GM19463 (cell line): ENCODE results near the gene GTF2A1L.
"Not testable (repeated sequence)": the region's sequence is repeated elsewhere in the genome, so short reads cannot be mapped to it uniquely, and the experiment has no call there.

Experiments
- ATAC-seq: cut with Tn5 transposase; IDR thresholded peaks from one replicate; pipeline ENCODE4 v1.9.1; 2021; ENCODE audit warnings: mild to moderate bottlenecking, moderate library complexity; ENCODE audit not compliant: unreplicated experiment

GTF2A1L gene

DNA sequence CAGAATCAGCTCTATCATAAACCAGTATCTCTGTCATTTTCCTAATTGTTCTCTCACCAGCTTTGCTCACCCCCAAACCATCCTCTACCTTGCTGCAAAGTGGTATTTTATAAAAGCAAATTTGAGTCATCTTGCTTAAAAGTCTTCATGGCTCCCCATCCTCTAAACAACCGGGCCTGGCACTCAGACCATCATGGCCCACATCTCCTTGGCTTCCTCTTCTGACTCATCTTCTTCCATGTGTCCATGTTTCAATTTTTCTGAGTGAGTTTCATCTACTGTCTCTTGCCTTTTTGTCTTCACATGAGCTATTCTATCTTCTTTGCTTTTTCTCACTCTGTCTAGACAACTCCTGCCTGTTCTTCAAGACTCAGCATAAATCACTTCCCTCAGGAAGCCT is 79.2 kb downstream of the GTF2A1L start:
- ATAC-seq = no peak

DNA sequence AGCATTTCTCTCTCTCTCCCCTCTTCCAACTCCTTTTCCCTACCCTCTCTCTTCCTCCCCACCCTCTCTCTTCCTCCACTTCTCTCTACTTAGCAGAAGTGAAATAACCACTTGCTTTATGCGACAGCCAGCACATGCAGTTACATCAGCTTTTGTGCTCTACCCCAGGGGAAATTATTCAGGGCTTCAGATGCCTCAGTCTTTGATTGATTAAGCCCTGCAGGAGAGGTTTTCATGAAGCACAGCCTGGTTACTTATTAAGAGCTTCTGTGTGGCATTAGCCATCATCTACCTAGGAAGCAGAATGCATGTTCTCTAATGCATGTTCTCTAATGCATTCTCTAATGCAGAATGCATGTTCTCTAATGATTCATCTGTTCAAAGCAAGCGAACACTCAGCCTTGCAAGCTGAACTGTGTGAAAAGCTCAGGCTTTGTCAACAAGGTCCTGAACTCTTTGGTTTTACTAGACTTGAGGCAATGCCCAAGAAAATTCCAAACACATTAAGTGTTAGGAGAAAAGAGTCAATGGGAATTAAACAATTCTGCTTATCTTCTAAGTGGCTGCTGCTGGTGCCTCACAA is 81.8 kb downstream of the GTF2A1L start:
- ATAC-seq = no peak

- not testable (repeated sequence) for ATAC-seq
Measured at GRCh38 chr2:48703621-48704020, 86.0 kb downstream of the GTF2A1L start.

DNA sequence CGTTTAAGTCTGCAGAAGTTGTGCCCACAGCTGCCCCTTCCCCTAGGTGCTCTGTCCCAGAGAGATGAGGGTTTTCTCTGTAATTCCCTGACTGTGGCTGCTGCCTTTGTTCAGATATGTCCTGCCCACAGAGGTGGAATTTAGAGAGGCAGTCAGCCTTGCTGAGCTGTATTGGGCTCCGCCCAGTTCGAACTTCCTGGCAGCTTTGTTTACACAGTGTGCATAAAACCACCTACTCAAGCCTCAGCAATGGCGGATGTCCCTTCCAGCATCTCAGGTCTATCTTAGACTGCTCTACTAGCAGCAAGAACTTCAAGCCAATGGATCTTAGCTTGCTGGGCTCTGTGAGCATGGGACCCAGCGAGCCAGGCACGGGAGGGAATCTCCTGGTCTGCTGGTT is 89.8 kb downstream of the GTF2A1L start:
- no peak for ATAC-seq

DNA sequence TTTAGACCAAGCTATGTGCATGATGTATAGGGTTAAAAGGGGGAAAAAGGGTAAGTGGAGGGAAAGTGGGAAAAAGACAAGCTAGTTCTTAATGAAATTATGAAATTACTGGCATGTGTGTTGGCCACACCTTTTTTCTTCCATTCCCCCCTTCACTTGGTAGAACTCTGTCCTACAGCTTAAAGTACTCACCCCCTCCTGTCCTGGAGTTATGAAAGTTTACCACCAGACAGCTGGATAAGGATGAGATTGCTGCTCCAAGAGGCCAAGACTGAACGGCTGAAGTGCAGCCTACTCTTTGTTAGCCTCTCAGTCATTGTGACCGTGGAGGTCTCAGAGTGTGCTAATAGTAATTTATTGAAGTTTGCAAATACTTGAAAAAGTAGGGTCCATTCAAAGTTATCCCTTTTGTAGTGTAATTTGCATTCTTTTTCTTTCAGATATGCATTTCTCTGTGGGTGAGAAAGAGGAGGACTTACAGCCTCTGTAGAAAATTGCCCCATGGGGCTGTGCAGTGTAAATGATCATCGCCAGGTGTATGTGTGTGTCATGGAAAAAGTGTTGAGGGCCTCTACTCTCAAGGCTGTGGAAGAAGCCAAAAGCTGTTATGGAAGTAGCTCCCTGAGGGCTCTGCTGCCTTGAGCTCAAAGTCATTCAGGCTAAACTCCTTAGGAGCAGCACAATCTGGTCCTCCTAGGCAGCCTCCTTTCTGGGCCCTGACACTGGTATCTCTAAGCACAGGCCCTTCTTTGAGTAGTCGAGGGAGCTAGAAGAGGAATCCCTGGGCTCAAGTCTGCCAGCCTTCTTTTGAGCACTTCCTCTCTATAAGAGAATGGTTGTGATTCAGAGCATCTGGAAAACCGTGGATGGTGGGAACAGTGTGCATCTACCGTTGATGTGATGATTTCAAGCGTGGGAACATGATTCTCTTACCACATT is 91.7 kb downstream of the GTF2A1L start:
- ATAC-seq = no peak

DNA sequence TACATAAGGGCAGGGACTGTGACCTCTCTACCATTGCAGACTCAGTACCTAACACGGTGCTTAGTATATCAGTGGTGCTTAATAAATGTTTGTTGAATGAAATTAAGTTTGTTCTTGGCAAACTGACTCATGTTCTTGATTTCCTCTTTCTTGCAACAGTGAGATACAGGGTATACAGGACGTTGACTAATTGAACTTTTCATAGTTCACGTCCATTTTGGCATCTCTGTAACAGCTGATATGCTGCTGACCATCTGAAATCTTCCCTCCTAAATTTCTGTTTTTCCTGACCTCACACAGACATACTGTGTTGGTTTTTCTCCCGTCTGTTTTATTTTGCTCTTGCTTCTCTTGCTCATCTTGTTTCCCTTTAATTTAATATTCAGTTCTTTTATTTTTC is 93.7 kb downstream of the GTF2A1L start:
- no peak for ATAC-seq

GRCh38 chr2:48712151-48712550 is 94.5 kb downstream of the GTF2A1L start:
- no peak for ATAC-seq

GRCh38 chr2:48713647-48714046 is 96.0 kb downstream of the GTF2A1L start:
- no peak for ATAC-seq

DNA sequence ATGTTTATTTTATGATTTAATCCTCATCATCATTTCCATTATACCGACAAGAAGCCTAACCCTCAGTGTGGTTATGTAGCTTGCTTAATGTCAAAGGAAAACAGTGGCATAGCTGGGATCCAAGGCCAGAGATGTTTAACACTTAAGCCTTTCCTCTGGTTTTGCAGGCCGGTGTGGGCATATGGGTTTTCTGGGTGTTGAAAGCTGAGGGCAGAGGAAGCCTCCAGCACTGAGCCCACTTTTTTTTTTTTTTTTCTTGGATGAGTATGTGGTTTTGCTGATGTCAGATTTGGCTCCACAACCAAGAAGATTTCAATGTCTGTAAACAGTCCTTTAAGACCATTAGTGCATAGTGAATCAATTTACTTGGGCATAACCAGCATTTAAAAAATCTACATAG is 96.6 kb downstream of the GTF2A1L start:
- no peak for ATAC-seq

DNA sequence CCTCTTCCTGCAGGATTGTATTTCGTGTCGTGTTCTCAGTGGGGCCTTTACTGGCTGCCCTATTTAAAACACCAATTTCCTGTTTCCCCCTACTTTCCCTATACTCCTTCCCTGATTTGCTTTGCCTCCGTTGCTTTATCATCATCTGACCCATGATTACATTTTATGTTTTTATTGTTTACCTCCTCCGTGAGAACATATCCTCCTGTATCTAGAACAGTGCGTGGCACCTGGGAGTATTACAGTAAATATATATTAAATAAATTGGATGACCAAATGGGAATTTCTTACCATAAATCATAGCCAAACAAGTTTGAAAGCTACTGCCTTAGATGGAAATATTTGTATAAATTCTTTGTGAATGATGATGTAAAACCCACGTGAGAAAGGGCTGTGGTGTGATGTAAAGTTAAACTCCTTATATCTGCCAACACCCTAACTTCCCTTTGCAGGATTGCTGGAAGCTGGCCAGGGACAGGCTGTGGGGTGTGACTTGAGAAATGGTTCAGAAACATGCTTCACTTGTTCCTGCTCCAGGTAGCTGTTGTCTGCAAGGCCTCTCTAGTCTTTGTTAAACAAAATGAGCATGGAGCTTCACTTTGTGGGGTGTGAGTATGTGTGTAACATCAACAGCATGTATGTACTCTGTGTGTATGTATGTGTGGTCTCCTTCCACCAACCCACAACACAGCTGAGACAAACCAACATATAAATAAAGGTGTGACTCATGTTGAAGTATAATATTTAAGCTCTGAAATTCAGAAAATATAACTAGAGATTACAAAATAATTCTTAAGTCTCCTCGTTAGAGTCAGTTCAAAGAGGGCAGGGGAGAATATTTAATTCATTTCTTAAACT is 97.6 kb downstream of the GTF2A1L start:
- ATAC-seq = no peak

DNA sequence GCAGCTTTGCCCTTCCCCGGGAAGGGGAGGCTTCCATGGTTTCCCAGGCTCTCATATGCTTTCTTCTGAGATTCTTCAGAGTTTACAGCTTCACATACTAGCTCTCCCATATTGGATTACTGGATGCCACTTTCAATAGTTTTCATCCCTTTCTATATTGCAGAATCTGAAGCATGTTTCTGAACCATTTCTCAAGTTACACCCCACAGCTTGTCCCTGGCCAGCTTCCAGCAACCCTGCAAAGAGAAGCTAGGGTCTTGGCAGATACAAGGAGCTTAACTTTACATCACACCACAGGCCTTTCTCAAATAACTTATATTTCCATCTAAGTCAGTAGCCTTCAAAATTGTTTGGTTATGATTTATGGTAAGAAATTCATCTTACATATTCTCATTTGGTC is 98.3 kb downstream of the GTF2A1L start:
- ATAC-seq = no peak

- ATAC-seq = no peak
Measured at GRCh38 chr2:48717846-48718245, 100.2 kb downstream of the GTF2A1L start.

- no peak for ATAC-seq
Measured at GRCh38 chr2:48719480-48720177, 102.0 kb downstream of the GTF2A1L start.

GRCh38 chr2:48721158-48721557 is 103.5 kb downstream of the GTF2A1L start:
- no peak for ATAC-seq

- no peak for ATAC-seq
Measured at GRCh38 chr2:48722391-48722790, 104.7 kb downstream of the GTF2A1L start.

GRCh38 chr2:48723129-48723528 is 105.5 kb downstream of the GTF2A1L start:
- no peak for ATAC-seq

GRCh38 chr2:48724278-48724677 is 106.6 kb downstream of the GTF2A1L start:
- ATAC-seq = no peak

- ATAC-seq = no peak
Measured at GRCh38 chr2:48725696-48726494, 108.2 kb downstream of the GTF2A1L start.

DNA sequence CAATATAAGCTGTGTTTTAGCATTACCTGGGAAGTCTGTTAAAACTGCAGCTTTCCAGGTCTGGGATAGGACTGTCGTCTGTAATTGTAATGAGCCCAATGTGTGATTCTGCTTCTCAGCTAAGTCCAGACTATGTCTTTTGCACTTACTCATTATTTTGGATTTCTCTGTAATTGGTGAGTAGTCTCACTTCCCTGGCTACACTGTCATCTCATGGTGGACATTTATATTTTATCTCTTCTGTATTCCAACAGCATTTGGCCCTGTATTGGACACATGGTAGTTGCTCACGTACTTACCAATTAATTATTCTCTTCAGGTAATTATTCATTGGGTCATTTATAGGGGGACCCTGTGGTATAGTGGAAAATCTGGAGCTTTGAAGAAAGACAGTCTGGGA is 109.9 kb downstream of the GTF2A1L start:
- ATAC-seq = no peak

GRCh38 chr2:48728295-48728694 is 110.6 kb downstream of the GTF2A1L start:
- no peak for ATAC-seq
